AG09319 (cell line): Measurements from ENCODE around the gene HS1BP3.
A peak's percentile ranks its signal among the peaks of the same experiment; 100 is the strongest.

Experiments used
- DNase-seq: peaks from one replicate; pipeline ENCODE4 v3.0.0-alpha.2; 2010; ENCODE audit warnings: low read depth; ENCODE audit errors: extremely low read depth
- CTCF ChIP-seq: IDR thresholded peaks from 2 replicates; pipeline ENCODE4 v1.5.1; 2011; ENCODE audit warnings: low read depth, mild to moderate bottlenecking, inconsistent platforms, low read length, moderate library complexity

Gene HS1BP3

GRCh38 chr2:20637147-20637546 lies 13.8 kb downstream of the HS1BP3 start:
- DNase-seq, result no peak
- TF ChIP-seq CTCF, result no peak

GRCh38 chr2:20635675-20636584 lies 15.0 kb downstream of the HS1BP3 start:
- DNase-seq, result peak; percentile 70
- peak; percentile 98 for TF ChIP-seq CTCF

GRCh38 chr2:20635113-20635510 lies 15.8 kb downstream of the HS1BP3 start:
- no peak for TF ChIP-seq CTCF
- DNase-seq, result no peak

GRCh38 chr2:20634507-20635112 lies 16.3 kb downstream of the HS1BP3 start:
- DNase-seq, result no peak

GRCh38 chr2:20633794-20634506 lies 16.9 kb downstream of the HS1BP3 start:
- TF ChIP-seq CTCF, result no peak
- DNase-seq, result no peak

More at GRCh38 chr2:20634507-20635112, 16.3 kb downstream of the HS1BP3 start:
- no peak for TF ChIP-seq CTCF

GRCh38 chr2:20633001-20633400 lies 17.9 kb downstream of the HS1BP3 start:
- TF ChIP-seq CTCF, result no peak
- DNase-seq, result no peak
